ENCODE measurements around the gene C12orf43. TPM values are rescaled to one million over a fixed set of nuclear protein-coding genes. Genes with fewer than 3 reads are reported as not detected.

C12orf43 gene
- total and polyA plus RNA-seq, 9 donors, result 9.8 to 15.3 (median 11.7) TPM

GRCh38 chr12:121030576-121031212 is 14.4 kb upstream of the C12orf43 start:
- Histone ChIP-seq H3K27me3 (ENCODE audit: control insufficient read depth, insufficient read depth, low read length) (no peaks in the 10 kb centered on the region), H3K27ac (ENCODE audit: low read length) (no peak overlapping the region), H3K4me3 (ENCODE audit: low read length) (no peak overlapping the region), H3K9me3 (replicated peaks; ENCODE audit: control insufficient read depth, low read depth, low read length) (no peaks in the 10 kb centered on the region), H3K4me1 (ENCODE audit: control insufficient read depth, insufficient read depth, low read length) (no peaks in the 10 kb centered on the region), H3K36me3 (ENCODE audit: control insufficient read depth, insufficient read depth, low read length) (no peaks in the 10 kb centered on the region)
- WGBS (ENCODE audit: insufficient coverage), result 52% methylated on average over 4 of the region's 10 CpGs
- no peak for DNase-seq

DNA sequence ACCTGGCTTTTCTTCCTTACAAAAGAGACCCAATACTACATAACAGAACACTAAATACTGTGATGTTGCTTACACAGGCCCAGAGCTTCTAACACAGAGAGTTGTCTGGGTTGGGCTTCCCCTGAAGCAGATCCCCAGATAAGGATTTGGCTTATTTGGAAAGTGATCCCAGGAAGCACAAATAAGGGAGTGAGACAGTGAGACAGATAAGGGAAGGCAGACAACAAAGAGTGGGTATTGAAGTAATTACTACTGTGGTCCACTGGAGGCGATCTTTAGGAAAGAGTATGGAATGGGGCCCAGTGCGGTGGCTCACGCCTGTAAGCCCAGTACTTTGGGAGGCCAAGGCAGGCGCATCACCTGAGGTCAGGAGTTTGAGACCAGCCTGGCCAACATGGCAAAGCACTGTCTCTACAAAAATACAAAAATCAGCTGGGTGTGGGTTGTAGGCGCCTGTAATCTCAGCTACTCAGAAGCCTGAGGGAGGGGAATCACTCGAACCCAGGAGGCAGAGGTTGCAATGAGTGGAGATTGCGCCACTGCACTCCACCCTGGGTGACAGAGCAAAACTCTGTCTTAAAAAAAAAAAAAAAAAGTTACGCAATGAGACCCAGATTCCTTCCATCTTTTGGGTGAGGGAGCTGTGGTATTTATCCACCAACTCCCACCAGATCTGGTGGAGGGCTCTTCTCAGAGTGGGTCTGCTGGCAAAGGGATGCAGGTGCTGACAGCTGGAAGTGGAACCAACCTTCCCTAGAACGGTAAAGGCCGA is 10.2 kb upstream of the C12orf43 start:
- no peak overlapping the region for H3K27ac ChIP-seq (ENCODE audit: low read length)
- 83% methylated on average over 1 of the region's 10 CpGs for WGBS (ENCODE audit: insufficient coverage)

DNA sequence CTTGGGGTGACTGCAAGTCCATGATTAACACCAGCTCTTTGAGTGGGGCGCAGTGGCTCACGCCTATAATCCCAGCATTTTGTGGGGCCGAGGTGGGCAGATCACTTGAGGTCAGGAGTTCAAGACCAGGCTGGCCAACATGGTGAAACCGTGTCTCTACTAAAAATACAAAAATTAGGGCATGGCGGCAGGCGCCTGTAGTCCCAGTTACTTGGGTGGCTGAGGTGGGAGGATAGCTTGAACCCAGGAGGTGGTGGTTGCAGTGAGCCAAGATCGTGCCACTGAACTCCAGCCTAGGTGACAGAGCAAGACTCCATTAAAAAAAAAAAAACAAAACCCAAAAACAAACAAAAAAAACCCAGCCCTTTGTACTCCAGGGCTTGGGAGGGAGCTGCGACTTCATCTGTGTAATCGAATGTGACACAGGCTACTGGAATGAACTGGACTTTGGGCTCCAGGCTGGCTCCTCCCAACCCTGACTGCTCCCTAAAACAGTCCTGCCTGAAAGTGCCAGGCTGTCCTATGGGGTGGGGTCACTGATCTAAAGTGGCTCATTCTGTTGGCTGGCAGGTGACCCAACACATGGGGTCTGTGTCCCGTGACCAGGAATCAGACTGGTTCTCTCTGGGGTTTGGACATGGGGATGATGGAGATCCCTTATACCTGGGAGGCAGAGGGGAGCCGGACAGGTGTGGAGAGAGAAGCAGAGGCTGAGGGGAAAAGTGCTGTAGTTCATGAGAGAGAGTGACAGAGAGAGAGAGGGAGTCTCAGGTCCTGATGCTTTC is 9.3 kb upstream of the C12orf43 start:
- no peaks in the 10 kb centered on the region for H3K4me1 ChIP-seq (ENCODE audit: control insufficient read depth, insufficient read depth, low read length)
- no peak overlapping the region for H3K4me3 ChIP-seq (ENCODE audit: low read length)
- H3K9me3 ChIP-seq (replicated peaks; ENCODE audit: control insufficient read depth, low read depth, low read length), result no peaks in the 10 kb centered on the region
- no peaks in the 10 kb centered on the region for H3K36me3 ChIP-seq (ENCODE audit: control insufficient read depth, insufficient read depth, low read length)
- H3K27ac ChIP-seq (ENCODE audit: low read length), result no peak overlapping the region
- 91% methylated on average over 4 of the region's 11 CpGs for WGBS (ENCODE audit: insufficient coverage)
- H3K27me3 ChIP-seq (ENCODE audit: control insufficient read depth, insufficient read depth, low read length), result no peaks in the 10 kb centered on the region
- no peak for DNase-seq

More for the DNA sequence above, 10.2 kb upstream of the C12orf43 start:
- Histone ChIP-seq H3K4me1 (ENCODE audit: control insufficient read depth, insufficient read depth, low read length) (no peaks in the 10 kb centered on the region), H3K4me3 (ENCODE audit: low read length) (no peak overlapping the region), H3K9me3 (replicated peaks; ENCODE audit: control insufficient read depth, low read depth, low read length) (no peaks in the 10 kb centered on the region), H3K27me3 (ENCODE audit: control insufficient read depth, insufficient read depth, low read length) (no peaks in the 10 kb centered on the region), H3K36me3 (ENCODE audit: control insufficient read depth, insufficient read depth, low read length) (no peaks in the 10 kb centered on the region)
- DNase-seq, result no peak

- Histone ChIP-seq H3K27ac (ENCODE audit: low read length) (no peak overlapping the region), H3K4me1 (ENCODE audit: control insufficient read depth, insufficient read depth, low read length) (no peaks in the 10 kb centered on the region), H3K36me3 (ENCODE audit: control insufficient read depth, insufficient read depth, low read length) (no peaks in the 10 kb centered on the region), H3K27me3 (ENCODE audit: control insufficient read depth, insufficient read depth, low read length) (no peaks in the 10 kb centered on the region), H3K4me3 (ENCODE audit: low read length) (no peak overlapping the region), H3K9me3 (replicated peaks; ENCODE audit: control insufficient read depth, low read depth, low read length) (no peaks in the 10 kb centered on the region)
- no peak for DNase-seq
- 61% methylated on average over 6 of the region's 8 CpGs for WGBS (ENCODE audit: insufficient coverage)
These were observed 7.5 kb upstream of the C12orf43 start for GRCh38 chr12:121023799-121024198.

DNA sequence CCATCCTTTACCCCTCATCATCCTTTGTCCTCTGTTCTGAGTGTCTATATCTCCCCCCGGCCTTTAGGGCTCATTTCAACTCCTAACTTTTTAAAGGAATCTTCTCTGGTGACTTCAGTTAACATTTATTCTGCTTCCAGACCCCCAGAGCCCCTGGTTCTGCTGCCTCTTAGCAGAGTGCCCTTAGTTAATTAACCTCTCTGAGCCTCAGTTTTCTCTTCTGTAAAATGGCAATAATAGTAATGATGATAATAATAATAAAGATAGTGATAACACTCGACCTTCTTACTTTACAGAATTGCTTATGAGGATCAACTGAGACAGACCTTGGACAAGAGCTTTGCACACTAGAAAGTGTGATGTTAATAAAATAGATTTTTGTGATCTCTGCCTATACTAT is 6.4 kb upstream of the C12orf43 start:
- H3K4me3 ChIP-seq (ENCODE audit: low read length), result no peak overlapping the region
- no peaks in the 10 kb centered on the region for H3K36me3 ChIP-seq (ENCODE audit: control insufficient read depth, insufficient read depth, low read length)

GRCh38 chr12:121021754-121022153 is 5.5 kb upstream of the C12orf43 start:
- WGBS (ENCODE audit: insufficient coverage), result 88% methylated on average over 1 of the region's 6 CpGs
- DNase-seq, result no peak

More for the DNA sequence above, 6.4 kb upstream of the C12orf43 start:
- H3K9me3 ChIP-seq (replicated peaks; ENCODE audit: control insufficient read depth, low read depth, low read length), result no peaks in the 10 kb centered on the region
- WGBS (ENCODE audit: insufficient coverage), result 100% methylated on average over 1 of the region's 2 CpGs
- no peak for DNase-seq
- H3K27me3 ChIP-seq (ENCODE audit: control insufficient read depth, insufficient read depth, low read length), result no peaks in the 10 kb centered on the region
- no peaks in the 10 kb centered on the region for H3K4me1 ChIP-seq (ENCODE audit: control insufficient read depth, insufficient read depth, low read length)
- H3K27ac ChIP-seq (ENCODE audit: low read length), result no peak overlapping the region

GRCh38 chr12:121018860-121019617 is 2.8 kb upstream of the C12orf43 start:
- no peak for DNase-seq
- no peak overlapping the region for H3K27ac ChIP-seq (ENCODE audit: low read length)
- no peak overlapping the region for H3K4me3 ChIP-seq (ENCODE audit: low read length)
- WGBS (ENCODE audit: insufficient coverage), result no CpG with 5 or more reads among the region's 2 CpGs
- H3K4me1 ChIP-seq (ENCODE audit: control insufficient read depth, insufficient read depth, low read length), result peaks cover 3% of the 10 kb centered on the region
- no peaks in the 10 kb centered on the region for H3K27me3 ChIP-seq (ENCODE audit: control insufficient read depth, insufficient read depth, low read length)
- no peaks in the 10 kb centered on the region for H3K36me3 ChIP-seq (ENCODE audit: control insufficient read depth, insufficient read depth, low read length)
- H3K9me3 ChIP-seq (replicated peaks; ENCODE audit: control insufficient read depth, low read depth, low read length), result no peaks in the 10 kb centered on the region

More at GRCh38 chr12:121021754-121022153, 5.5 kb upstream of the C12orf43 start:
- H3K36me3 ChIP-seq (ENCODE audit: control insufficient read depth, insufficient read depth, low read length), result no peaks in the 10 kb centered on the region
- no peak overlapping the region for H3K4me3 ChIP-seq (ENCODE audit: low read length)
- no peaks in the 10 kb centered on the region for H3K9me3 ChIP-seq (replicated peaks; ENCODE audit: control insufficient read depth, low read depth, low read length)
- H3K27me3 ChIP-seq (ENCODE audit: control insufficient read depth, insufficient read depth, low read length), result no peaks in the 10 kb centered on the region
- H3K4me1 ChIP-seq (ENCODE audit: control insufficient read depth, insufficient read depth, low read length), result no peaks in the 10 kb centered on the region
- H3K27ac ChIP-seq (ENCODE audit: low read length), result no peak overlapping the region

DNA sequence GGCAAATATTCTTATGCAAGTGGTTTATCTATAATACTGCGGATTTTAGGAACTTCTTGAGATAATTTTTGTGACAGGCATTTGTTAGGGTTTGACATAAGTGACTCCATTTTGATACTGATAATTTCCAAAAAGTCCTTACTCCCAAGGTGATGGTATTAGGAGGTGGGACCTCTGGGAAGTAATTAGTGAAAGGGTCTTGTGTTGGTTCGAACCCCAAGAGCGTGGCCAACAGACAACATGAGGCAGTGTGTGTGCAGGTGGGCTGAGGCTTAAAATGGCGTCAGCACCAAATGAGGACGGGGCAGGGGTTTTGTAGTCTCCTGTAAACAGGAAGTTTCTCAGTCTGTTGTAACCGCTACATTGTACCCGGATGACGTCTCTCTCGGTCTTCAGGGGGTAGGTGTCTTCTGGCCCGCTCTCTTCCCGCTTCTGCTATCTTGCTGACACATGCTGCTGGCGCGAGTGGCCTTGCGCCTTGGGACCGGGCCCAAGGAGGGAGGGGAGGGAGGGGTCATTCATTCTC is 1.7 kb upstream of the C12orf43 start:
- no peak overlapping the region for H3K4me3 ChIP-seq (ENCODE audit: low read length)
- H3K4me1 ChIP-seq (ENCODE audit: control insufficient read depth, insufficient read depth, low read length), result peaks cover 3% of the 10 kb centered on the region
- DNase-seq, result no peak
- H3K9me3 ChIP-seq (replicated peaks; ENCODE audit: control insufficient read depth, low read depth, low read length), result no peaks in the 10 kb centered on the region
- peaks cover 1% of the 10 kb centered on the region for H3K36me3 ChIP-seq (ENCODE audit: control insufficient read depth, insufficient read depth, low read length)
- H3K27ac ChIP-seq (ENCODE audit: low read length), result no peak overlapping the region
- WGBS (ENCODE audit: insufficient coverage), result 82% methylated on average over 5 of the region's 15 CpGs
- no peaks in the 10 kb centered on the region for H3K27me3 ChIP-seq (ENCODE audit: control insufficient read depth, insufficient read depth, low read length)

GRCh38 chr12:121013715-121014114 is 2.6 kb downstream of the C12orf43 start:
- Histone ChIP-seq H3K27ac (ENCODE audit: low read length) (no peak overlapping the region), H3K27me3 (ENCODE audit: control insufficient read depth, insufficient read depth, low read length) (no peaks in the 10 kb centered on the region), H3K9me3 (replicated peaks; ENCODE audit: control insufficient read depth, low read depth, low read length) (no peaks in the 10 kb centered on the region), H3K4me3 (ENCODE audit: low read length) (no peak overlapping the region), H3K4me1 (ENCODE audit: control insufficient read depth, insufficient read depth, low read length) (peaks cover 3% of the 10 kb centered on the region), H3K36me3 (ENCODE audit: control insufficient read depth, insufficient read depth, low read length) (peaks cover 28% of the 10 kb centered on the region)
- 83% methylated on average over 1 of the region's 3 CpGs for WGBS (ENCODE audit: insufficient coverage)
- no peak for DNase-seq
